OCI-LY7 (cell line): ENCODE data around the gene C19orf73. TPM values are rescaled to one million over a fixed set of nuclear protein-coding genes. Genes with fewer than 3 reads are reported as not detected.
A peak's percentile ranks its signal among the peaks of the same experiment; 100 is the strongest.

ENCODE experiments used
- BruUV-seq: library from RNA; stranded (reverse); fragments of 400-500 nt; replicated peaks from 2 replicates; lab custom pipeline; 2021; lab: Mats Ljungman, UMichigan
- CTCF ChIA-PET: fragments of 300-600 bp; sonication (Branson Sonifier 250); formaldehyde crosslinking; loops from one replicate; lab custom pipeline; 2022; ENCODE audit warnings: antibody characterized with exemption; ENCODE audit not compliant: unreplicated experiment; lab: Charles Lee
- POLR2A ChIA-PET: fragments of 300-600 bp; sonication (Branson Sonifier 250); formaldehyde crosslinking; loops from one replicate; lab custom pipeline; 2022; ENCODE audit warnings: antibody characterized with exemption; lab: Charles Lee
- DNase-seq: peaks from one replicate; pipeline ENCODE4 v3.0.0-alpha.2; 2015; ENCODE audit warnings: low spot score
- H2AFZ ChIP-seq: fragments of 200-600 bp; sonication (generic), shearing (Covaris generic); 2 replicates; pipeline ENCODE4 v1.6.1; 2014; ENCODE audit warnings: mild to moderate bottlenecking, antibody characterized with exemption, low read length, moderate library complexity
- H3K27ac ChIP-seq: fragments of 200-600 bp; sonication (generic); 2 replicates; pipeline ENCODE4 v1.5.1; 2014; ENCODE audit warnings: mixed run types, low read depth, mild to moderate bottlenecking, moderate library complexity, low read length, inconsistent platforms; ENCODE audit not compliant: poor library complexity, severe bottlenecking
- H3K36me3 ChIP-seq: fragments of 200-600 bp; sonication (generic); 2 replicates; pipeline ENCODE4 v1.6.1; 2014; ENCODE audit warnings: mild to moderate bottlenecking, antibody characterized with exemption, low read length, moderate library complexity, mixed read lengths; ENCODE audit not compliant: insufficient read depth
- H3K4me1 ChIP-seq: fragments of 200-600 bp; sonication (generic); 2 replicates; pipeline ENCODE4 v1.5.1; 2014; ENCODE audit warnings: mild to moderate bottlenecking, low read length; ENCODE audit not compliant: insufficient read depth, poor library complexity, severe bottlenecking
- H3K4me2 ChIP-seq: fragments of 200-600 bp; sonication (generic); 2 replicates; pipeline ENCODE4 v1.6.1; 2014; ENCODE audit warnings: mild to moderate bottlenecking, low read length
- H3K4me3 ChIP-seq: fragments of 200-600 bp; sonication (generic); 2 replicates; pipeline ENCODE4 v1.5.1; 2014; ENCODE audit warnings: mild to moderate bottlenecking, low read depth, low read length; ENCODE audit not compliant: poor library complexity, severe bottlenecking
- H3K79me2 ChIP-seq: fragments of 200-600 bp; sonication (generic); 2 replicates; pipeline ENCODE4 v1.6.1; 2016; ENCODE audit warnings: low read depth, mild to moderate bottlenecking, low read length, moderate library complexity, mixed read lengths; ENCODE audit not compliant: insufficient read depth
- H3K9me2 ChIP-seq: fragments of 200-600 bp; sonication (generic); 2 replicates; pipeline ENCODE4 v1.6.1; 2016; ENCODE audit warnings: mild to moderate bottlenecking, low read length, mixed read lengths; ENCODE audit not compliant: insufficient read depth
- H3K9me3 ChIP-seq: fragments of 200-600 bp; sonication (generic); 2 replicates; pipeline ENCODE4 v1.6.1; 2014; ENCODE audit warnings: mild to moderate bottlenecking, mixed run types, low read length, mixed read lengths
- H4K20me1 ChIP-seq: fragments of 200-600 bp; sonication (generic); 2 replicates; pipeline ENCODE4 v1.6.1; 2014; ENCODE audit warnings: mild to moderate bottlenecking, antibody characterized with exemption, low read length, moderate library complexity, mixed read lengths; ENCODE audit not compliant: insufficient read depth
- CTCF ChIP-seq: fragments of 200-600 bp; sonication (generic); conservative IDR thresholded peaks from 2 replicates; pipeline ENCODE4 v1.5.1; 2014; ENCODE audit warnings: mild to moderate bottlenecking, antibody characterized with exemption, low read length, moderate library complexity, mixed read lengths
- EZH2phosphoT487 ChIP-seq: fragments of 200-600 bp; sonication (generic); IDR thresholded peaks from 2 replicates; pipeline ENCODE4 v1.6.1; 2018; ENCODE audit warnings: low read depth, borderline replicate concordance, mild to moderate bottlenecking, mixed run types, antibody characterized with exemption, low read length, moderate library complexity, mixed read lengths
- intact Hi-C: fragments of 100-400 bp; cut with micrococcal nuclease; formaldehyde crosslinking; loops from one replicate; pipeline ENCODE4 v1.10.0; 2022; ENCODE audit not compliant: unreplicated experiment
- total RNA-seq, 2 experiments: library from RNA; depleted of rRNA in 1 of 2; stranded (reverse); fragments of >200 nt in 1 of 2; shearing (Covaris generic) in 1 of 2; gene quantifications; 2 replicates each; pipeline ENCODE4 v1.2.3, GENCODE V29; 2014 to 2022

The C19orf73 gene
- total RNA-seq, 2 experiments from 2014 or later: 2.5 to 8.3 TPM

GRCh38 chr19:49120868-49121267, 1.9 kb upstream of the C19orf73 start:
- TF ChIP-seq CTCF (no peak), EZH2phosphoT487 (no peak)
- DNase-seq: peak; percentile 33
- Histone ChIP-seq H4K20me1 (no peaks in the 10 kb centered on the region), H3K27ac (no peak overlapping the region), H3K4me3 (no peak overlapping the region), H3K36me3 (no peaks in the 10 kb centered on the region), H3K9me3 (no peaks in the 10 kb centered on the region), H3K4me1 (peaks cover 23% of the 10 kb centered on the region), H3K79me2 (no peaks in the 10 kb centered on the region), H2AFZ (no peak overlapping the region), H3K4me2 (no peak overlapping the region), H3K9me2 (no peaks in the 10 kb centered on the region)
- CTCF ChIA-PET: no interaction called here
- BruUV-seq: no TSS peak
- POLR2A ChIA-PET: interaction anchor here (0.6 kb wide), 1 partner anchor 18 kb away, joined by 3 read pairs; no protein-coding TSS in a partner anchor
- intact Hi-C loops: no loop called here

- no peak overlapping the region for H2AFZ ChIP-seq
- H4K20me1 ChIP-seq: no peaks in the 10 kb centered on the region
- BruUV-seq: no TSS peak
- H3K4me1 ChIP-seq: peaks cover 23% of the 10 kb centered on the region
- H3K79me2 ChIP-seq: no peaks in the 10 kb centered on the region
- H3K4me2 ChIP-seq: peak overlapping the region; percentile 89
- H3K36me3 ChIP-seq: no peaks in the 10 kb centered on the region
- ChIA-PET POLR2A (no interaction called here), CTCF (no interaction called here)
- DNase-seq: no peak
- H3K27ac ChIP-seq: no peak overlapping the region
- TF ChIP-seq EZH2phosphoT487 (no peak), CTCF (no peak)
- H3K9me3 ChIP-seq: no peaks in the 10 kb centered on the region
- peak overlapping the region; percentile 79 for H3K4me3 ChIP-seq
- H3K9me2 ChIP-seq: no peaks in the 10 kb centered on the region
- intact Hi-C loops: no loop called here
Measured at GRCh38 chr19:49120325-49120683, 1.4 kb upstream of the C19orf73 start.

- Histone ChIP-seq H3K79me2 (no peaks in the 10 kb centered on the region), H3K4me1 (peaks cover 23% of the 10 kb centered on the region), H3K9me3 (no peaks in the 10 kb centered on the region), H4K20me1 (no peaks in the 10 kb centered on the region), H3K9me2 (no peaks in the 10 kb centered on the region), H3K4me2 (peak within 1 kb of the TSS; percentile 93), H3K4me3 (peak within 1 kb of the TSS; percentile 79), H2AFZ (peak within 1 kb of the TSS; percentile 82), H3K27ac (peak within 1 kb of the TSS; percentile 63), H3K36me3 (no peaks in the 10 kb centered on the region)
- BruUV-seq: no TSS peak
- ChIA-PET POLR2A (no interaction called here), CTCF (no interaction called here)
- DNase-seq: no peak
- intact Hi-C loops: loop anchor here (5.0 kb wide), 1 partner anchor 88 kb away; no protein-coding TSS in a partner anchor
- TF ChIP-seq EZH2phosphoT487 (no peak; the same call in 1 of the 2 replicates), CTCF (no peak)
Measured at GRCh38 chr19:49119411-49120324, 725 bp upstream of the C19orf73 start, which contains the start of gene PPFIA3. Gene PPFIA3 (plus strand): TSS chr19:49119544. CDS start chr19:49127874, 8,330 bp downstream.
